GM10248 (cell line): ENCODE measurements around the gene AGPAT4.

Experiments
- CTCF ChIA-PET: fragments of 300-600 bp; sonication (Branson Sonifier 250); formaldehyde crosslinking; extraction: SDS; loops from one replicate; lab custom pipeline; 2021; ENCODE audit warnings: antibody characterized with exemption; lab: Yijun Ruan, JAX
- POLR2A ChIA-PET: fragments of 350-650 bp; sonication (Branson Sonifier 250); formaldehyde crosslinking; extraction: SDS; loops from one replicate; lab custom pipeline; 2020; ENCODE audit warnings: antibody characterized with exemption; lab: Yijun Ruan, JAX
- DNase-seq: peaks from one replicate; pipeline ENCODE4 v3.0.0; 2012; ENCODE audit errors: extremely low spot score
- CTCF ChIP-seq: IDR thresholded peaks from 2 replicates; pipeline ENCODE4 v1.5.1; 2012; ENCODE audit warnings: mild to moderate bottlenecking, low read depth; ENCODE audit errors: extremely low read depth, missing control alignments, control extremely low read depth

The AGPAT4 gene

GRCh38 chr6:161150566-161150965, 123.3 kb downstream of the AGPAT4 start:
- no peak for DNase-seq
- no peak for TF ChIP-seq CTCF
- CTCF ChIA-PET, result interaction anchor here (1.4 to 14.8 kb wide), 3 partner anchors 11 to 222 kb away, joined by 3 to 112 read pairs (median 10); no protein-coding TSS in a partner anchor
- POLR2A ChIA-PET, result interaction anchor here (0.5 to 1.1 kb wide), 2 partner anchors 11 to 86 kb away, joined by 4 read pairs; no protein-coding TSS in a partner anchor

GRCh38 chr6:161150136-161150535, 123.7 kb downstream of the AGPAT4 start:
- CTCF ChIA-PET, result interaction anchor here (1.4 to 14.8 kb wide), 4 partner anchors 10 to 222 kb away, joined by 3 to 112 read pairs (median 6); no protein-coding TSS in a partner anchor
- DNase-seq, result no peak
- POLR2A ChIA-PET, result interaction anchor here (1.1 kb wide), 1 partner anchor 11 kb away, joined by 4 read pairs; no protein-coding TSS in a partner anchor
- TF ChIP-seq CTCF, result no peak

- CTCF ChIA-PET, result interaction anchor here (1.9 to 14.8 kb wide), 2 partner anchors 11 to 228 kb away, joined by 6 to 112 read pairs; no protein-coding TSS in a partner anchor
- POLR2A ChIA-PET, result no interaction called here
- TF ChIP-seq CTCF, result no peak
- DNase-seq, result no peak
These were observed 130.0 kb downstream of the AGPAT4 start for GRCh38 chr6:161143663-161144430.

- no peak for DNase-seq
- CTCF ChIA-PET, result interaction anchor here (14.8 kb wide), 1 partner anchor 229 kb away, joined by 112 read pairs; no protein-coding TSS in a partner anchor
- POLR2A ChIA-PET, result no interaction called here
- no peak for TF ChIP-seq CTCF
These were observed 130.9 kb downstream of the AGPAT4 start for GRCh38 chr6:161142957-161143296.

- no peak for TF ChIP-seq CTCF
- POLR2A ChIA-PET, result no interaction called here
- no peak for DNase-seq
- CTCF ChIA-PET, result interaction anchor here (1.1 to 14.8 kb wide), 7 partner anchors 9 to 231 kb away, joined by 3 to 112 read pairs (median 18); no protein-coding TSS in a partner anchor
These were observed 132.7 kb downstream of the AGPAT4 start for GRCh38 chr6:161141173-161141572.

GRCh38 chr6:161140554-161140875, 133.3 kb downstream of the AGPAT4 start:
- ChIA-PET CTCF (interaction anchor here (0.7 to 9.5 kb wide), 15 partner anchors 10 to 621 kb away, joined by 3 to 110 read pairs (median 4); no protein-coding TSS in a partner anchor), POLR2A (no interaction called here)
- TF ChIP-seq CTCF, result no peak
- no peak for DNase-seq
